ENCODE data around the gene PODXL. TPM values are rescaled to one million over a fixed set of nuclear protein-coding genes. Genes with fewer than 3 reads are reported as not detected.

PODXL gene
- total RNA-seq, 1 donor from 2014 or later = 0.65 TPM

DNA sequence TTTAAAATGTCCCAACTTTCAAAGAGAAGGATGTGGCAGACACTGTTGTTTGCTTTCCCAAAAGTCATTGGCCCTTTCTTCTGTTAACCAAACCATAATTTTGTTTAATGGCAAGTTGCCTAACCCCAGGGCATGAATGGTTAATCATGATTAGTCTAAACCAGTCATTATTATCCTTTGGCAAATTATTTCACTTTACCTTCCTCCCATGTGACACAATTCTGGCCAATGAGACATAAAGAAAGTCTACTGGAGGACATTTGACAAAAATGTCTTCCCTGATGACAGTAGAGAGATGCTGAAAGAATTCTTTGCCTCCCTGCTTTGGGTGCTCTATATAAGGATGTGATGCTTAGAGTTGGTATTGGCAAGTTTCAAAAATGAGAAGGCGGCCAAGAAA lies 101.9 kb downstream of the PODXL start:
- peak; percentile 65 for DNase-seq (ENCODE audit: low read depth)

Other genes with a start within 250 kb of the PODXL start
- gene MKLN1, start 228.8 kb downstream of the PODXL start, total RNA-seq = 29.2 and 76.9 TPM in 2 replicates